HG02798 (cell line): ENCODE results near the gene TEX13B.

ENCODE experiments used
- ATAC-seq: cut with Tn5 transposase; IDR thresholded peaks from one replicate; pipeline ENCODE4 v1.9.1; 2021; ENCODE audit warnings: mild to moderate bottlenecking; ENCODE audit not compliant: unreplicated experiment, poor library complexity

TEX13B gene, protein sequence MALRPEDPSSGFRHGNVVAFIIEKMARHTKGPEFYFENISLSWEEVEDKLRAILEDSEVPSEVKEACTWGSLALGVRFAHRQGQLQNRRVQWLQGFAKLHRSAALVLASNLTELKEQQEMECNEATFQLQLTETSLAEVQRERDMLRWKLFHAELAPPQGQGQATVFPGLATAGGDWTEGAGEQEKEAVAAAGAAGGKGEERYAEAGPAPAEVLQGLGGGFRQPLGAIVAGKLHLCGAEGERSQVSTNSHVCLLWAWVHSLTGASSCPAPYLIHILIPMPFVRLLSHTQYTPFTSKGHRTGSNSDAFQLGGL

GRCh38 chrX:107982356-107982755, at the start of gene TEX13B:
TEX13B (minus strand) TSS chrX:107982370; CDS start chrX:107982127, 243 bp downstream.
- no peak for ATAC-seq

DNA sequence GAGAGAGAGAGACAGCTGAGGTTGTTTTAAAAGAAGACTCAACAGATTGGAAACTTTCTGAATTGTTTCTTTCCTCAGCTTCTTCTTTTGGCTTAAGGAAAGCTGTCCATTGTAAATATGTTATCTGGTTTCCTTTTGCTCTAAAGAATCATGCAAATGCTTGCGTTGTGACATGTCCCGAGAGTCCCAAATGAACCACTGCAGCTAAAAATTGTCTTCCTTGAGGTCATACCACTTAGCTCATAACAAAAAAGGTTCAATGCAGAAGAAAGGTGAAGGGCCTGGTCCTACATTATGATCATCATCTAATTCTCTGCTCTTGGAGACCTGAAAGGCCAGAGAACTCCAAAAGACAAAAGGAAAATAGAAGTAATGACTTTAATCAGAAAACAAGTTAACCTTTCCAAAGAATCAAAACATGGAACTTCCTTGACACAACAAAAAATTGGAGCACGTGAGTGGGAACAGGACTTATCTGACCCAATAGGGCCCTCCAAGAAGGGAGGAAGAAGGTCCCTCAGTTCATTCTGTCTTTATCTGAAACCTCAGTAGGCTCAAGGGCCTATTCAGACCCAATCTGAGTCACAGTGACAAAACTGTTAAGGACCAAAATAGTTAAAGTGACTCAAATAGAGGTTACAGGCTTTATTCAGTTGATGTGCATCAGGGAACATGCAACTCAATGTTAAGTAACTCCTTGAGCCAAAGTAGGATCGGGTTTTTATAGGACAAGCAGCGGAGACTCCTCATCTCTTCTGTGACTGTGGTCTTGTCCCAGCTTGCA, 48.0 kb upstream of the TEX13B start:
- ATAC-seq: peak; percentile 67

GRCh38 chrX:108028854-108029253, 46.7 kb upstream of the TEX13B start:
- no peak for ATAC-seq

GRCh38 chrX:108025954-108026600, 43.9 kb upstream of the TEX13B start:
- ATAC-seq: no peak

GRCh38 chrX:108025376-108025775, 43.2 kb upstream of the TEX13B start:
- ATAC-seq: no peak

DNA sequence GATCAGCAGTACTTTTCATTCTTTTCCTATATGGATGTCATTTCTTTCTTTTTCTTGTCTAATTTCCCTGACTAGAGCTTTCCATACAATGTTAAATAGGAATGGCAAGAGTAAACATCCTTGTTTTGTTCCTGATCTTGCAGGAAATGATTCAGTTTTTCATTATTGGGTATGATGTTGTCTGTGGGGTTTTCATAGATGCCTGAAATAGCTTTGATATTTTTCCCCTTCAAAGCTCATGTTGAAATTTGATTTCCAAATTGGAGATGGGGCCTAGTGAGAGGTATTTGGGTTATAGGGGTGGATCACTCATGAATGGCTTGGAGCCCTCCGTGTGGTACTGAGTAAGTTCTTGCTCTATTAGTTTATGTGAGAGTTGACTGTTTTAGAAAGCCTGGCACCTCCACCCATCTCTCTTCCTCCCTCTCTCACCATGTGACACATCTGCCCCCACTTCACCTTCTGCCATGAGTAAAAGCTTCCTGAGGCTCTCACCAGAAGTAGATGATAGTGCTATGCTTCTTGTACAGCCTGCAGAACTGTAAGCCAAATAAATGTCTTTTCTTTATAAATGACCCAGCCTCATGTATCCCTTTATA, 40.4 kb upstream of the TEX13B start:
- no peak for ATAC-seq

DNA sequence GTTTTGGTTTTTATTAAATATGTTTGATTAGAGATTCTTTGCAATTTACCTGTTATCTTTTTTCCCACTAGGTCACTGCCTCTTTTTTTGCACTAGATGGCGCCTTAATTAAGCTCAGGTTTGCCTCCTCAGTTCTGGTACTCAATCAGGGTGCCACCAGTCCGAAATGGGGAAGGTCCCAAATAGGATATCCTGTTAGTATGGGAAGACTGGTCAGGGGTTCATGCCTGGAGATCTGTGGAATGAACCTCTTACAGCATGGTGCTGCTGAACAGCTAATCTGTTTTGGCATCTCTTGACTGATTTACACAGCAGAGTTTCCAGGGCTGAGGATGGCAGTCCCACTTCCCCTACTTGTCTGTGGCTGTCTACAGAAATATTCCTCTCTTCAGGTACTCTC, 38.5 kb upstream of the TEX13B start:
- peak; percentile 53 for ATAC-seq

DNA sequence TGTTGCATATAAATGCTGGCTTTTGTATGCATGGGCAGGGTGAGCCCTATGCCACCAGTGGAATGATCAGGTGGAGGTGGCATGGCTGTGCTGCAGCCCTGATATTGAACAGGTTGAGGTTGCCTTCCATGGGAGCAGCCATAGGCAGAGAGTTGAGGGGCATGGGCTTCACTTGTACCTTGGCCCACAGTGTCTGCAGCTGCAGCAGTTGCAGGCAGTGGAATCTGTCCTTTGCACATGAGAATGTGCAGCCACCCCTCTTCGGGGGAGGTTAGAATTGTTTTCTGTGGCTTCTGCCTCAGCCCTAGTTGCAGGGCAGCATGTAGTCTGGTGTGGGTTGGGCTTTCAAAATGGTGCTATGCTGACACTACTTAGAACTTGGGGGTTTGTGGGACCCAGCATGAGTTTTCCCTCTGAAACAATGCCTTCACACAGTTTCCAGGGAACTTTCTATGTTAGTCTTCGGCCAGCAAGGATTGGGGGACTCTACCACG, 37.3 kb upstream of the TEX13B start:
- ATAC-seq: no peak

- no peak for ATAC-seq
Observed at GRCh38 chrX:108018656-108019381, 36.6 kb upstream of the TEX13B start.

- peak; percentile 78 for ATAC-seq
Observed at GRCh38 chrX:108001218-108001814, 19.1 kb upstream of the TEX13B start.

DNA sequence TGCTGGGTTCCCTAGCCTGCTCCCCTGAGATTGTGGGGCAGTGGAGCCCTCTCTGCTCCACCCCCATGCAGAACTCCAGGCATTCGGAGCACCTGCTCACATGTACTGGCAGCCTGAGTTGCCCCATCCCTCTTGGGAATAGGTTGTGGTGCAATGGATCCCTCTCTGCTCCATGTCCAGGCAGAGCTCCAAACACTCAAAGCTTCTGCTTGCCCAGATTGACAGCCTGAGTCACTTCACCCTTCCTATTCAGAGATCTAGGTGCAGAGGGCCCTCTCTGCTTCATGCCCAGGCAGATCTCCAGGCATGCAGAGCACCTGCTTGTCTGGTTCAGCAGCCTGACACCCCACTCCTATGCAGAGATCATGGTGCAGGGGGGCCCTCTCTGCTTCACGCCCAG, 18.6 kb upstream of the TEX13B start:
- ATAC-seq: peak; percentile 16

GRCh38 chrX:107996124-107996523, 14.0 kb upstream of the TEX13B start:
- no peak for ATAC-seq

DNA sequence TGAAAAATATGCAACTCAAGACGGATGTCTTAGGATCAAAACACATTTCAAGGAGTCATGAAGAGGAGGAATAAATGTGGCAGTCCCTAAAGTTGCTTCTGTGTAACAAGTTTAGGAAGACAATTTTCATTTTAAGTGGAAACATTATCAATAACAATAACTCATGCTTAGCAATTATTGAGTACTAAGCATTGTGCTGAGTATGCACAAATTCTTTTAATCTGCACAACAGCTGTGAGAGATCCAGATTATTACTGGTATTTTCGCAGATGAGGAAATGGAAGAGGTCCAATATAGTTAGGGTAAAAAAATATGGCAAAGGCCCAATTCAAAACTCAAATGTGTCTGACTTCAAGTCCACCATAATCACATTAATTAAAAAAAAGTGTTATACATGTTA, 2.9 kb upstream of the TEX13B start:
- ATAC-seq: no peak

DNA sequence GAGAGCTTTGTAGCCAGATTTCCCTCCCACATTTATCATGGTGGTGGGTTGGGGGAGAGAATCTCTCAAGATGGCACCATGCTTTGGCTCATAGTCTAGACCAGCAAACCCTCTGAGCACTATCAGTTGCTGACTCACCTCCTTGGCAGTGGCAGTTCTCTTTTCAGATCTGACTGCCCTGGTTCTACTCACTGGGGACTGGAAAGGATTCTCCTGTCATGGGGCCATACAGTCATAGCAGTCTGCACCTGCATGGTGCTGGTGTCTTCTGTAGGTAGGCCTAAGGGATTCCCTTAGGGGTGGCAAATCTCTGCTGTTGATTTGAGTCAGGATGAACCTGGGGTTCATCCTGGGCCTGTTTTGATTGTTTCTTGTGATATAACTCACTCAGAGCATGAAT, 2.6 kb downstream of the TEX13B start:
- ATAC-seq: no peak

GRCh38 chrX:107978707-107979307, 3.4 kb downstream of the TEX13B start:
- ATAC-seq: no peak

- no peak for ATAC-seq
Observed at GRCh38 chrX:107978071-107978470, 4.1 kb downstream of the TEX13B start.

DNA sequence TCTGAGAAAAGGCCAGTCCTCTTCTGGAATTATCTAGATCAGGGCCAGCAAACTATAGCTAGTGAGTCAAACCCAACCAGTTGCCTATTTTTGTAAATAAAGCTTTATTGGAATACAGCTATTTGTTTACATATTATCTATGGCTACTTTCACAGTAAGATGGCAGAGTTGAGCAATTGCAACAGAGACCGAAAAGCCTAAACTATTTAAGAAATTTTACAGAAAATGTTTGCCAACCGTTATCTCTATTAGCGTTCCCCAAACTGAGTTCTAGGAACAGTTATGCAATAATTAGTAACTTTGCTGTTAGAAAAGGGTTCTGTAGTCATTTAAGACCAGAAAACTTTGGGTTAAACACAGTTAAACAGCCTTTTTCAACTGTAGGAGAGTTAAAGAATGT, 10.5 kb downstream of the TEX13B start:
- no peak for ATAC-seq

- ATAC-seq: no peak
Observed at GRCh38 chrX:107970073-107970472, 12.1 kb downstream of the TEX13B start.

DNA sequence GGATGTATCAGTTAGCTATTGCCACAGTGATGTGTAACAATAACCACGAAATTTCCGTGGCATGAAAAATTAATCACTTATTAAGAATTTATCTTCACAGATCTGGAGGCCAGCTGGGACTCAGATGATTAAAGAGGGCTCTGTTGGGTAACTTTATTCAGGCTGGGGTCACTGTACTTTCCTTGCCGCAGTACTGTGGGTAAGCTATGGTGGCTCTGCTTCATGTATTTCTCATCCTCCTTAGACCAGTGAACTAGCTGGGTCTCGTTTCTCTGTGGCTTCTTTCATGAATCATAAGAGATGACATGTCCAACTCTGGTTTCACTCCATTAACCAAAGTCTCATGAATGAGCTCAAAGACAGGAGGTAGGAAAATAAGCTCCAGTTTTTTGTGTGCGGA, 13.5 kb downstream of the TEX13B start:
- no peak for ATAC-seq
